SU-DHL-6 (cell line): ENCODE results near the gene GON4L.
"Not testable (repeated sequence)": the region's sequence is repeated elsewhere in the genome, so short reads cannot be mapped to it uniquely, and the experiment has no call there.

Experiments used
- H2AFZ ChIP-seq: fragments of 200-600 bp; sonication (generic); 2 replicates; pipeline ENCODE4 v1.6.1; 2014; ENCODE audit warnings: low read depth, mild to moderate bottlenecking, moderate library complexity, mixed read lengths, antibody characterized with exemption, low read length; ENCODE audit not compliant: severe bottlenecking
- H3F3A ChIP-seq: fragments of 200-600 bp; shearing (Covaris generic); 2 replicates; pipeline ENCODE4 v1.6.0; 2016; ENCODE audit warnings: antibody characterized with exemption, mild to moderate bottlenecking; ENCODE audit not compliant: insufficient read depth
- H3K27ac ChIP-seq: fragments of 200-600 bp; sonication (generic); 2 replicates; pipeline ENCODE4 v1.5.1; 2016; ENCODE audit warnings: low read depth, mild to moderate bottlenecking, low read length, moderate library complexity, mixed read lengths
- H3K27me3 ChIP-seq: fragments of 200-600 bp; sonication (generic), shearing (Covaris generic); 2 replicates; pipeline ENCODE4 v1.6.0; 2014; ENCODE audit warnings: mild to moderate bottlenecking, low read length
- H3K36me3 ChIP-seq: fragments of 200-600 bp; sonication (generic); 2 replicates; pipeline ENCODE4 v1.6.1; 2014; ENCODE audit warnings: mild to moderate bottlenecking, low read length, mixed read lengths
- H3K4me2 ChIP-seq: fragments of 300-600, 200-600 bp; shearing (Covaris generic), sonication (generic); 2 replicates; pipeline ENCODE4 v1.6.0; 2014; ENCODE audit warnings: low read length, low read depth, mild to moderate bottlenecking; ENCODE audit not compliant: poor library complexity, severe bottlenecking
- H3K4me3 ChIP-seq: fragments of 200-600 bp; sonication (generic); 2 replicates; pipeline ENCODE4 v1.5.1; 2014; ENCODE audit warnings: antibody characterized with exemption, low read length, mild to moderate bottlenecking, mixed read lengths; ENCODE audit not compliant: insufficient read depth, poor library complexity, severe bottlenecking
- H3K79me2 ChIP-seq: fragments of 200-600 bp; sonication (generic); 2 replicates; pipeline ENCODE4 v1.6.1; 2014; ENCODE audit warnings: mild to moderate bottlenecking, low read length, moderate library complexity; ENCODE audit not compliant: insufficient read depth
- H3K9ac ChIP-seq: fragments of 200-600 bp; sonication (generic); 2 replicates; pipeline ENCODE4 v1.7.0; 2014; ENCODE audit warnings: mild to moderate bottlenecking, low read length
- H3K9me2 ChIP-seq: fragments of 200-600 bp; sonication (generic); replicated peaks from 2 replicates; pipeline ENCODE4 v1.6.1; 2014; ENCODE audit warnings: low read length; ENCODE audit not compliant: insufficient read depth
- H3K9me3 ChIP-seq: fragments of 200-600 bp; sonication (generic); 2 replicates; pipeline ENCODE4 v1.6.1; 2014; ENCODE audit warnings: low read length, mixed read lengths; ENCODE audit not compliant: insufficient read depth
- H4K20me1 ChIP-seq: fragments of 200-600 bp; sonication (generic); 2 replicates; pipeline ENCODE4 v1.6.1; 2014; ENCODE audit warnings: low read depth, mild to moderate bottlenecking, antibody characterized with exemption, low read length, moderate library complexity, mixed read lengths
- CTCF ChIP-seq: fragments of 200-600 bp; sonication (generic); IDR thresholded peaks from one replicate; pipeline ENCODE4 v1.5.1; 2017; ENCODE audit warnings: antibody characterized with exemption, mild to moderate bottlenecking, low read length, moderate library complexity; ENCODE audit not compliant: insufficient read depth, poor library complexity, severe bottlenecking
- EZH2phosphoT487 ChIP-seq: fragments of 200-600 bp; sonication (generic), shearing (Covaris generic); conservative IDR thresholded peaks from 2 replicates; pipeline ENCODE4 v1.6.1; 2018; ENCODE audit warnings: mild to moderate bottlenecking, antibody characterized with exemption, low read length, moderate library complexity, mixed read lengths

Gene GON4L

DNA sequence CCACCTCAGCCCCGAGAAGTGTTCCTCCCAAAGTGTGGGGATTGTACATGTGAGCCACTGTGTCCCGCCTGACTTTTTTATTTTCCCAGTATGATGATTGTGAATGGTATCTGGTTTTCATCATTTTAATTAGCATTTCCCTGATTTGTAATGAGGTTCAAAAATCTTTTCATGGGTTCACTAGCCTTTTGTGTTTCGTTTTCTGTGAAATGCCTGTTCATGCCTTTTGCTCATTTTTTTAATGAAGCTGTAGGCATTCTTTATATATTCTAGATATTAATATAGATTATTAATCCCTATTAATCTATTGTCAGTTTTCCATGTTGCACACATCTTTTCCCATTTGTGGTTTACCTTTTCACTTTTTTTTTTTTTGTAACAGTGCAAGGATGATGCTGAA is 147.6 kb downstream of the GON4L start:
- H3K4me3 ChIP-seq, result no peak overlapping the region
- no peaks in the 10 kb centered on the region for H4K20me1 ChIP-seq
- H3K9me2 ChIP-seq, result no peaks in the 10 kb centered on the region
- H3K9ac ChIP-seq, result no peak overlapping the region
- TF ChIP-seq EZH2phosphoT487, result no peak
- TF ChIP-seq CTCF, result no peak
- no peak overlapping the region for H3K27ac ChIP-seq
- H3F3A ChIP-seq, result 0 out of 2 replicates have a peak, but pooled peaks cover 5% of the 10 kb centered on the region
- no peaks in the 10 kb centered on the region for H3K27me3 ChIP-seq
- H2AFZ ChIP-seq, result no peak overlapping the region
- peaks cover 6% of the 10 kb centered on the region for H3K36me3 ChIP-seq
- no peak overlapping the region for H3K4me2 ChIP-seq
- peaks cover 55% of the 10 kb centered on the region for H3K79me2 ChIP-seq
- no peaks in the 10 kb centered on the region for H3K9me3 ChIP-seq

GRCh38 chr1:155706139-155706538 is 150.9 kb downstream of the GON4L start:
- H3F3A ChIP-seq, result 0 out of 2 replicates have a peak, but pooled peaks cover 5% of the 10 kb centered on the region
- H3K27me3 ChIP-seq, result no peaks in the 10 kb centered on the region
- peaks cover 76% of the 10 kb centered on the region for H3K79me2 ChIP-seq
- peaks cover 6% of the 10 kb centered on the region for H3K36me3 ChIP-seq
- H3K9ac ChIP-seq, result no peak overlapping the region
- TF ChIP-seq CTCF (no peak), EZH2phosphoT487 (no peak)
- no peak overlapping the region for H3K4me3 ChIP-seq
- H3K27ac ChIP-seq, result no peak overlapping the region
- H3K4me2 ChIP-seq, result no peak overlapping the region
- no peak overlapping the region for H2AFZ ChIP-seq
- no peaks in the 10 kb centered on the region for H3K9me3 ChIP-seq
- no peaks in the 10 kb centered on the region for H4K20me1 ChIP-seq
- no peaks in the 10 kb centered on the region for H3K9me2 ChIP-seq

DNA sequence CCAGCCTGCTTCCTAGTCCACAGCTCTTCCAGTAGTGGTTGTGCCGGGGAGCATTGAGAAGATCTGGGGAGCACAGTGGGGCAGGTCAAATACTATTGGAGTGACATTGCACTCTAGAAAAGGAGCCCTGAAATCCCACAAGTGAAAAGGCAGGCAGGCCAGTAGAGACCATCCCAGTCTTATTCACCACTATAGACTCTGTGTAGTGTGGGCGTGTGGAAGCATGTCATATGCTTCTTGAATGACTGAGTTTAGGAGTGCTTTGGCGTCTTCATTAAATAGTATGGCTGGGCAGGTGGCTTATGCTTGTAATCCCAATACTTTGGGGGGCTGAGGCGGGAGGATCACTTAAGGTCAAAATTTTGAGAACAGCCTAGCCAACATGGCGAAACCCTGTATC is 152.6 kb downstream of the GON4L start:
- not testable (repeated sequence) for H3K9ac ChIP-seq, H3K4me2 ChIP-seq, H3K36me3 ChIP-seq, H3F3A ChIP-seq, H4K20me1 ChIP-seq, H3K27me3 ChIP-seq, H3K9me2 ChIP-seq, H2AFZ ChIP-seq, H3K27ac ChIP-seq, H3K4me3 ChIP-seq, H3K9me3 ChIP-seq
- peaks cover 80% of the 10 kb centered on the region for H3K79me2 ChIP-seq

DNA sequence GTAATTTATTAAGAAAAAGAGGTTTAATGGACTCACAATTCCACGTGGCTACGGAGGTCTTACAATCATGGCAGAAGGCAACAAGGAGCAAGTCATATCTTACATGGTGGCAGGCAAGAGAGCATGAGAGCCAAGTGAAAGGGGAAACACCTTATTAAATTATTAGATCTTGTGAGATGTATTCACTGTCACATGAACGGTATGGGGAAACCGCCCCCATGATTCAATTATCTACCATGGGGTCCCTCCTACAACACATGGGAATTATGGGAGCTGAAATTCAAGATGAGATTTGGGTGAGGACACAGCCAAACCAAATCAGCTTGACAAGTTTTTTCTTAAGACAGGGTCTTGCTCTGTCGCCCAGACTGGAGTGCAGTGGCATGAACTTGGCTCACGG is 153.8 kb downstream of the GON4L start:
- no peaks in the 10 kb centered on the region for H3K9me3 ChIP-seq
- no peak overlapping the region for H3K4me3 ChIP-seq
- H3K36me3 ChIP-seq, result no peaks in the 10 kb centered on the region
- H3K4me2 ChIP-seq, result no peak overlapping the region
- H3K79me2 ChIP-seq, result peaks cover 81% of the 10 kb centered on the region
- no peak overlapping the region for H2AFZ ChIP-seq
- no peaks in the 10 kb centered on the region for H3K9me2 ChIP-seq
- peaks cover 5% of the 10 kb centered on the region; the same call in 1 of the 2 replicates for H4K20me1 ChIP-seq
- H3K27me3 ChIP-seq, result no peaks in the 10 kb centered on the region
- H3F3A ChIP-seq, result 0 out of 2 replicates have a peak, but pooled peaks cover 5% of the 10 kb centered on the region
- no peak overlapping the region for H3K27ac ChIP-seq
- TF ChIP-seq EZH2phosphoT487, result no peak
- TF ChIP-seq CTCF, result no peak
- no peak overlapping the region for H3K9ac ChIP-seq

DNA sequence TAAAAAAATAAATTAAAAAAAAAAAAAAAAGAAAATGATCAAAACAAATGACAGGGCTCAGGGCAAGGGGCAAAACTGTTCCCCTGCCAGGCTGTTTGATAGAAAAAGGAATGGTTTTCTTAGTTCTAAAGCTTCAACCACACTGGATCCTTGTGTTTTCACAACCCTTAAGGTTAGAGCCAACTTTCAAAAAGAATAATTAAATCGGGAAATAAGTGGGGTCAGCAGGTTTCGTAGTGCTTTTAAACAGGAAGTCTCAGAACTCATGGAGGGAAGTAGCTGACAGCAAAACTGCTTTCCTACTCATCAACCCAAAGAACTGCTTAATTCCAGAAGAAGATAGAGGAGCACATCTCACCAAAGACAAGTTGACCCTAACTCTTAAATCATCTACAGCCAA is 155.3 kb downstream of the GON4L start:
- not testable (repeated sequence) for H3K36me3 ChIP-seq, H3K9me2 ChIP-seq, H3K9me3 ChIP-seq, H3K27me3 ChIP-seq, H3K9ac ChIP-seq, H2AFZ ChIP-seq, H3K27ac ChIP-seq, H3F3A ChIP-seq, H4K20me1 ChIP-seq, H3K4me3 ChIP-seq, H3K4me2 ChIP-seq
- H3K79me2 ChIP-seq, result peaks cover 83% of the 10 kb centered on the region
